ENCODE results near the gene RNF169.

DNA sequence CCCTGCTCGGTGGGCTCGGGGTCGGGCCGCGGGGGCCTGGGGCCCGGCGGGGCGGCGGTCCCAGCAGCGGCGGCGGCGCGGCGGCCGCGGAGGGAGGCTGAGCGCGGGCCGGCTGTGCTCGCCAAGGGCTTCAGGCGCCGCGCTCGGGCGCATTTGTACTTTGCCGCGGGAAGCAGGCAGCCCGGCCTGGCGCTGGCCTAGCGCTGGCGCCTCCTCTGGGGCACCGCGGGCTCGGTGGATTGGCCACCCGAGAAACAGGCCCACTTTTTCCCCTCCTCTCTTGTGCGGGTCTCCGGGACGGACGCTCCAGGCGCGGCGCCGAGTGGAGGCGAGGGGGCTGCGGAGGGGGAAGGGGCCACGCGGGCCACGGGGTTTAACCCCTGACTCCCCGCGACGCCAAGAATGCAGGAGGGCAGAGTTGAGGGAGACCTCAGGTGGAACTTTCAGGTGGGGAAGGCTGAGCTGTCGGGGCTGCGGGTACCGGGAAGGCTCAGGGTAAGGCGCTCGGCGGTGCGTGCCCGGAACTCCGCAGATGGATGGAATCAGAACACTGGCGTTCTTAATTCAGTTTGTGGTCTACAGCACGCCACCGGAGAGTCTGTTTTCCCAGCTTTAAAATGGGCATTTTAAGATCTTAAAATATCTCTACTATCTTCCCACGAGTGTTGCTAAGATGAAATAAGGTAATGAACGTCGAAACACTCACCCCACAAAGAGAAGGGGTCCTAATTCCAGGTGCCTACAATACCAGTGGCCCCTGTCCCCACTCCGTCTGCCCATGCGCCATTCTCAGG, 17.2 kb upstream of the RNF169 start, which contains the start of gene CHRDL2:
- TF ChIP-seq FOXK2 (conservative IDR thresholded peaks at IDR 0.05 in 1 of 2, IDR thresholded peaks at IDR 0.05 in 1 of 2; ENCODE audit: low read depth in 2 of 2) (no peak), ZNF57 (CRISPR knock-in tag; IDR thresholded peaks at IDR 0.05) (no peak), MTA3 (IDR thresholded peaks at IDR 0.05; ENCODE audit: borderline replicate concordance) (no peak), YBX1 (IDR thresholded peaks at IDR 0.05) (no peak), EZH2 (IDR thresholded peaks at IDR 0.05; ENCODE audit: borderline replicate concordance, low read depth, low read length) (no peak), KDM5B (IDR thresholded peaks at IDR 0.05; ENCODE audit: insufficient replicate concordance, low read depth, low read length) (no peak), TCFL5 (CRISPR knock-in tag; conservative IDR thresholded peaks at IDR 0.05) (no peak), KAT8 (IDR thresholded peaks at IDR 0.05; ENCODE audit: low read depth) (no peak), POLR2A (conservative IDR thresholded peaks at IDR 0.05) (no peak), ZNF239 (CRISPR knock-in tag; IDR thresholded peaks at IDR 0.05) (no peak), EP300 (IDR thresholded peaks at IDR 0.05; ENCODE audit: low read length) (no peak), CREB1 (IDR thresholded peaks at IDR 0.05) (no peak), CREB1 (CRISPR knock-in tag; IDR thresholded peaks at IDR 0.05) (no peak)
- TF ChIP-seq, protein P1, sequence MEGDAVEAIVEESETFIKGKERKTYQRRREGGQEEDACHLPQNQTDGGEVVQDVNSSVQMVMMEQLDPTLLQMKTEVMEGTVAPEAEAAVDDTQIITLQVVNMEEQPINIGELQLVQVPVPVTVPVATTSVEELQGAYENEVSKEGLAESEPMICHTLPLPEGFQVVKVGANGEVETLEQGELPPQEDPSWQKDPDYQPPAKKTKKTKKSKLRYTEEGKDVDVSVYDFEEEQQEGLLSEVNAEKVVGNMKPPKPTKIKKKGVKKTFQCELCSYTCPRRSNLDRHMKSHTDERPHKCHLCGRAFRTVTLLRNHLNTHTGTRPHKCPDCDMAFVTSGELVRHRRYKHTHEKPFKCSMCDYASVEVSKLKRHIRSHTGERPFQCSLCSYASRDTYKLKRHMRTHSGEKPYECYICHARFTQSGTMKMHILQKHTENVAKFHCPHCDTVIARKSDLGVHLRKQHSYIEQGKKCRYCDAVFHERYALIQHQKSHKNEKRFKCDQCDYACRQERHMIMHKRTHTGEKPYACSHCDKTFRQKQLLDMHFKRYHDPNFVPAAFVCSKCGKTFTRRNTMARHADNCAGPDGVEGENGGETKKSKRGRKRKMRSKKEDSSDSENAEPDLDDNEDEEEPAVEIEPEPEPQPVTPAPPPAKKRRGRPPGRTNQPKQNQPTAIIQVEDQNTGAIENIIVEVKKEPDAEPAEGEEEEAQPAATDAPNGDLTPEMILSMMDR (IDR thresholded peaks at IDR 0.05 in 2 of 3, conservative IDR thresholded peaks at IDR 0.05 in 1 of 3; ENCODE audit: insufficient read depth in 2 of 3, low read depth in 1 of 3, low read length in 3 of 3): no peak
- TF ChIP-seq, protein P2, sequence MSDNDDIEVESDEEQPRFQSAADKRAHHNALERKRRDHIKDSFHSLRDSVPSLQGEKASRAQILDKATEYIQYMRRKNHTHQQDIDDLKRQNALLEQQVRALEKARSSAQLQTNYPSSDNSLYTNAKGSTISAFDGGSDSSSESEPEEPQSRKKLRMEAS (CRISPR knock-in tag; IDR thresholded peaks at IDR 0.05): no peak

Data from K562 (cell line).